Body of pancreas (tissue), 4 donors: ENCODE results near the gene OLIG1. TPM values are rescaled to one million over a fixed set of nuclear protein-coding genes. Genes with fewer than 3 reads are reported as not detected.

Experiments
- ATAC-seq: fragments of 150-250 bp; one replicate; pipeline ENCODE4 v1.9.1; 2016
- DNase-seq, 4 donors: peaks; one replicate each; pipeline ENCODE4 v3.0.0-alpha.2; 2019
- H3K27ac ChIP-seq, 4 donors: fragments of 200-600 bp; sonication (generic); 1 replicate in 3 of 4; 2 replicates in 1 of 4; pipeline versions ENCODE4 v1.5.1 to v1.6.1; 2016 to 2019; ENCODE audit warnings: mild to moderate bottlenecking in 1 of 4, mixed read lengths in 1 of 4, moderate library complexity in 1 of 4
- H3K27me3 ChIP-seq, 2 donors: fragments of 200-600 bp; sonication (generic); one replicate each; pipeline ENCODE4 v1.6.0; 2016; ENCODE audit warnings: mild to moderate bottlenecking in 1 of 2
- H3K36me3 ChIP-seq, 2 donors: fragments of 200-600 bp; sonication (generic); replicated peaks in 1 of 2; 2 replicates each; pipeline ENCODE4 v1.5.1; 2016; ENCODE audit warnings: low read depth in 2 of 2; ENCODE audit not compliant: insufficient read depth in 1 of 2
- H3K4me1 ChIP-seq: fragments of 200-600 bp; sonication (generic); one replicate; pipeline ENCODE4 v1.6.0; 2016
- H3K4me3 ChIP-seq, 2 donors: fragments of 200-600 bp; sonication (generic); 1 replicate in 1 of 2; 2 replicates in 1 of 2; pipeline ENCODE4 v1.5.1; 2016 to 2019
- H3K9me3 ChIP-seq, 3 donors: fragments of 200-600 bp; sonication (generic); 1 replicate in 2 of 3; 2 replicates in 1 of 3; pipeline ENCODE4 v1.5.1; 2016
- POLR2A ChIP-seq, 3 donors: fragments of 450-650 bp; IDR thresholded peaks; one replicate each; pipeline ENCODE4 v1.6.1; 2016; ENCODE audit warnings: antibody characterized with exemption in 3 of 3, mild to moderate bottlenecking in 2 of 3
- WGBS, 2 donors: methylation state at CpG; one replicate each; pipeline ENCODE4 v1.1.5; 2017; 5-methylcytosine and 5-hydroxymethylcytosine counted together
- intact Hi-C: fragments of 100-400 bp; cut with DNase I; formaldehyde crosslinking; loops from one replicate; pipeline ENCODE4 v1.15.1; 2023
- total RNA-seq, 2 donors: library from RNA; depleted of rRNA; stranded (reverse); fragments of >200 nt; gene quantifications; one replicate each; pipeline ENCODE4 v1.1.0, GENCODE V29; 2016
- TF ChIP-seq, protein P1 (sequence below), 7 experiments: fragments of 450-650 bp in 4 of 7; fragments of 200-600 bp in 3 of 7; sonication (generic) in 3 of 7; IDR thresholded peaks; one replicate each; pipeline ENCODE4 v1.5.1; 2016 to 2019; ENCODE audit warnings: antibody characterized with exemption in 7 of 7

The OLIG1 gene
- total RNA-seq, 2 donors from 2014 or later = not detected

DNA sequence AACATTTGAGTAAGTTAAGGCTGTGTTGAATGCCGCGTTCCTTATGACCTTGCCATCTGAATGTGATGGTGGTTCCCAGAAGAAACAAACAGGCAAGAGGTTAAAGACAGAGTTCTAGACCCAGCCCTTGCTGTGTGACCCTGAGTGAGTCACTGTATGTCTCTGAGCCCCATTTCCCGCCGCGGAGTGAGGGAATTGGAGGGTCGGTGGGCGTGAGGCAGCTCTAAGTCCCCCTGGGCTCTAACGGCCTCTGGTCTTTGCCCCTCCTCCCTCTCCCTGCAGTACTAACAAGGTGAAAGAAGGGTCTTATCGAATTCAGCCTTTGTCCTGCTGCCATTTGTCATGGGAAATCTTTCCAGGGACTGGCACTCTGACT lies 40.4 kb downstream of the OLIG1 start:
- intact Hi-C loops = no loop called here
- H3K27ac ChIP-seq = no peak overlapping the region
- H3K36me3 ChIP-seq = no peaks in the 10 kb centered on the region
- peaks cover 5% of the 10 kb centered on the region for H3K4me1 ChIP-seq
- H3K9me3 ChIP-seq = no peaks in the 10 kb centered on the region
- 57 to 88% methylated on average over 2 to 9 of the region's 9 CpGs for WGBS, 2 donors
- no peak for DNase-seq
- TF ChIP-seq POLR2A (IDR thresholded peaks at IDR 0.05) = no peak
- TF ChIP-seq, protein P1, sequence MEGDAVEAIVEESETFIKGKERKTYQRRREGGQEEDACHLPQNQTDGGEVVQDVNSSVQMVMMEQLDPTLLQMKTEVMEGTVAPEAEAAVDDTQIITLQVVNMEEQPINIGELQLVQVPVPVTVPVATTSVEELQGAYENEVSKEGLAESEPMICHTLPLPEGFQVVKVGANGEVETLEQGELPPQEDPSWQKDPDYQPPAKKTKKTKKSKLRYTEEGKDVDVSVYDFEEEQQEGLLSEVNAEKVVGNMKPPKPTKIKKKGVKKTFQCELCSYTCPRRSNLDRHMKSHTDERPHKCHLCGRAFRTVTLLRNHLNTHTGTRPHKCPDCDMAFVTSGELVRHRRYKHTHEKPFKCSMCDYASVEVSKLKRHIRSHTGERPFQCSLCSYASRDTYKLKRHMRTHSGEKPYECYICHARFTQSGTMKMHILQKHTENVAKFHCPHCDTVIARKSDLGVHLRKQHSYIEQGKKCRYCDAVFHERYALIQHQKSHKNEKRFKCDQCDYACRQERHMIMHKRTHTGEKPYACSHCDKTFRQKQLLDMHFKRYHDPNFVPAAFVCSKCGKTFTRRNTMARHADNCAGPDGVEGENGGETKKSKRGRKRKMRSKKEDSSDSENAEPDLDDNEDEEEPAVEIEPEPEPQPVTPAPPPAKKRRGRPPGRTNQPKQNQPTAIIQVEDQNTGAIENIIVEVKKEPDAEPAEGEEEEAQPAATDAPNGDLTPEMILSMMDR (IDR thresholded peaks at IDR 0.05) = no peak
- H3K27me3 ChIP-seq = peaks cover 0 to 12% of the 10 kb centered on the region in 2 donors
- H3K4me3 ChIP-seq = no peak overlapping the region
- ATAC-seq = no peak

DNA sequence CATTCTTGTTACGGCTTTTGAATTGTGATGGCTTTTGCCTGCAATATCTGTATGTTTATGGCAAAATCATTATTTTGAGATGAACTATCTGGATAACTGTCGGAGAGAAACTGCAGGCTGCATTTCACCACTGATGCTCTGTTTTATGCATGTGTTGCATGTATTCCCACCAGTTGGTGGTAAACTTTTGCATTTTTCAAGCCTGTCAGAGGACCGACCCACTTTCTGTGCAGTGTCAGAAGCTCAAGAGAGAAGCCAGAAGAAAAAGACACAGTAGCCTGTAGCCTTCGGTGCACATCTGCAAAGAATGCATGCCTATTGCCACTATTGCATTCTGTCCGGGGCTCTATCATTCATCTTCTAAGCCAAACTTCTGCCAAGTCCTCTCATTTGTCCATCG lies 41.6 kb downstream of the OLIG1 start:
- peaks cover 0 to 12% of the 10 kb centered on the region in 2 donors for H3K27me3 ChIP-seq
- WGBS, 2 donors = 39 to 47% methylated on average over 6 of the region's 6 CpGs
- no peak for TF ChIP-seq POLR2A (IDR thresholded peaks at IDR 0.05)
- TF ChIP-seq, protein P1 (IDR thresholded peaks at IDR 0.05) = no peak

DNA sequence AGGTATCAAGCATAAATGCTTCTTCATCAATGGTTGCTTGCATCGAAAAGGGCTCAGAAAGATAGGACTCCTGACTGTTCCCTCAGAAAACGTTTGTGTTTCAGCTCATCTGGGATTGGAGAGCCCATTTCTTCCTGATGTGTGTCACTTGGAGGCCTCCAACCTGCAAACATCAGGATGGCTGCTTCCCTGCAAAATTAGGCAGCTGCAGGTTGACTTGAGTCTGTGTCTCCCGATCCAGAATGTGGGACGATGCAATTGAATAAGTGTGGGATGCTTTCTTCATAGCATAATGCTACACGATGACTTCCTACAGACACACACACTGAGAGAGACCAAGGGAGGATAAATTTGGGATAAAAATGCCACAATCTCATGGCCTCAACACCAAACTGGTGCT lies 42.2 kb downstream of the OLIG1 start:
- WGBS, 2 donors = 55 to 61% methylated on average over 5 of the region's 5 CpGs
- Histone ChIP-seq H3K4me1 (peaks cover 5% of the 10 kb centered on the region), H3K9me3 (no peaks in the 10 kb centered on the region), H3K4me3 (no peak overlapping the region), H3K27ac (no peak overlapping the region), H3K36me3 (no peaks in the 10 kb centered on the region), H3K27me3 (peaks cover 0 to 12% of the 10 kb centered on the region in 2 donors)
- DNase-seq (no peak), ATAC-seq (no peak)
- intact Hi-C loops = no loop called here
- TF ChIP-seq, protein P1 (IDR thresholded peaks at IDR 0.05) = no peak
- TF ChIP-seq POLR2A (IDR thresholded peaks at IDR 0.05) = no peak

More for the DNA sequence above, 41.6 kb downstream of the OLIG1 start:
- no peak overlapping the region for H3K27ac ChIP-seq
- no peaks in the 10 kb centered on the region for H3K9me3 ChIP-seq
- no peak for DNase-seq
- no peaks in the 10 kb centered on the region for H3K36me3 ChIP-seq
- peaks cover 5% of the 10 kb centered on the region for H3K4me1 ChIP-seq
- ATAC-seq = no peak
- H3K4me3 ChIP-seq = no peak overlapping the region
- intact Hi-C loops = no loop called here

DNA sequence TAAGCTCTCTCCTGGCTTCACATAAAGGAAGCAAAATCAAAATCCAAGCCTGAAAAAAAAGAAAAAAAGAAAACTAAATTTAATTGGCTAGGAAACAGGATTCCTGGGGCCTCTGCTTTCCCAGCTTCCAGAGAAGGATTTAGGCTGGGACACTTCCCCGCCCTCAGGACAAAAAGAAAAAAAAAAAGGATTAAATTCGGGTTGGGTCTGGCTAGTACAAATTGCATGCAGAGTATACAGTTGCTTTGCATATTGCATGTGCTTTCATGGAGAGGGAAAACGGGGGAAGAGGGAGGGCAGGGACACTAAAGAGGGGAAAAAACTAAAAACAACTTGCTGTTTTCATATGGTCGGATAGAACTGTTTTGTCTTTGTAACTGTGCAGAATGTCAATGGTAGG lies 42.7 kb downstream of the OLIG1 start:
- ATAC-seq = no peak
- no peak for TF ChIP-seq POLR2A (IDR thresholded peaks at IDR 0.05)
- TF ChIP-seq, protein P1 (IDR thresholded peaks at IDR 0.05) = no peak

DNA sequence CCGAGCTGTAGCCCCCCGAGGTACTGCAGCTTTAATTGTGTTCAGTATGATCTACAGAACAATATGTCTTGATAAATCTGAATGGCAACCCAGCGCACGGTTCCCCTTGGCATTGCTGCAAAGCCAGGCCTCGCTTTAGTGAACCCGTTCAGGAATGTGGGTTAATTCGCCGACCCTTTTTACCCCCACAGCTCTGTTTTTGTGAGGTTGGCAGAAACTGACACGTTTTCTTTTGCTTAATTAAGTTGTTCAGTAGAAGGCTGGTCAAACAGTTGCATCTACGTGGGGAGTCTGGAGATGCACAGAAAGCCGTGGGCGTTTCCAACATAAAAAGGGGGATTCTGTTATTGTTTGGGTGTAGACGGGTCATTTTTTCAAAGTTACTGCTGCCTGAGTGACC lies 43.2 kb downstream of the OLIG1 start:
- H3K27me3 ChIP-seq = peaks cover 0 to 12% of the 10 kb centered on the region in 2 donors
- intact Hi-C loops = no loop called here

More for the DNA sequence above, 42.7 kb downstream of the OLIG1 start:
- intact Hi-C loops = no loop called here
- Histone ChIP-seq H3K9me3 (no peaks in the 10 kb centered on the region), H3K27me3 (peaks cover 0 to 12% of the 10 kb centered on the region in 2 donors), H3K27ac (no peak overlapping the region), H3K4me1 (peaks cover 5% of the 10 kb centered on the region), H3K36me3 (no peaks in the 10 kb centered on the region), H3K4me3 (no peak overlapping the region)
- no peak for DNase-seq
- WGBS, 2 donors = 54 to 62% methylated on average over 4 of the region's 4 CpGs

More for the DNA sequence above, 43.2 kb downstream of the OLIG1 start:
- no peak for TF ChIP-seq POLR2A (IDR thresholded peaks at IDR 0.05)
- Histone ChIP-seq H3K27ac (no peak overlapping the region), H3K36me3 (no peaks in the 10 kb centered on the region), H3K9me3 (no peaks in the 10 kb centered on the region), H3K4me3 (no peak overlapping the region), H3K4me1 (peaks cover 5% of the 10 kb centered on the region)
- 65 to 69% methylated on average over 13 of the region's 13 CpGs for WGBS, 2 donors
- no peak for ATAC-seq
- no peak for DNase-seq
